GM18508 (cell line): Measurements from ENCODE around the gene PET100.

Experiments
- ATAC-seq: cut with Tn5 transposase; IDR thresholded peaks from one replicate; pipeline ENCODE4 v1.9.1; 2021; ENCODE audit warnings: moderate number of reproducible peaks; ENCODE audit not compliant: insufficient read depth, unreplicated experiment

Gene PET100

GRCh38 chr19:7674010-7675005 lies 44.7 kb downstream of the PET100 start:
- no peak for ATAC-seq

- no peak for ATAC-seq
These were observed 46.8 kb downstream of the PET100 start for GRCh38 chr19:7676376-7676775.

GRCh38 chr19:7676854-7677253 lies 47.3 kb downstream of the PET100 start, which contains the start of gene MCEMP1:
TSS of gene MCEMP1 (plus strand) at chr19:7677090. CDS start at chr19:7677121, 31 bp downstream.
- ATAC-seq = no peak

- no peak for ATAC-seq
These were observed 48.2 kb downstream of the PET100 start for GRCh38 chr19:7677669-7678311.

GRCh38 chr19:7678971-7679751 lies 49.6 kb downstream of the PET100 start:
- ATAC-seq = no peak

- ATAC-seq = no peak
These were observed 50.4 kb downstream of the PET100 start for GRCh38 chr19:7679771-7680605.

- ATAC-seq = no peak
These were observed 51.2 kb downstream of the PET100 start, which contains the start of gene TRAPPC5 for GRCh38 chr19:7680606-7681339. TSS of gene TRAPPC5 (plus strand) at chr19:7680833. CDS start at chr19:7682254, 1,421 bp downstream.
